ENCODE results near the gene ZNF575.

ZNF575 gene

DNA sequence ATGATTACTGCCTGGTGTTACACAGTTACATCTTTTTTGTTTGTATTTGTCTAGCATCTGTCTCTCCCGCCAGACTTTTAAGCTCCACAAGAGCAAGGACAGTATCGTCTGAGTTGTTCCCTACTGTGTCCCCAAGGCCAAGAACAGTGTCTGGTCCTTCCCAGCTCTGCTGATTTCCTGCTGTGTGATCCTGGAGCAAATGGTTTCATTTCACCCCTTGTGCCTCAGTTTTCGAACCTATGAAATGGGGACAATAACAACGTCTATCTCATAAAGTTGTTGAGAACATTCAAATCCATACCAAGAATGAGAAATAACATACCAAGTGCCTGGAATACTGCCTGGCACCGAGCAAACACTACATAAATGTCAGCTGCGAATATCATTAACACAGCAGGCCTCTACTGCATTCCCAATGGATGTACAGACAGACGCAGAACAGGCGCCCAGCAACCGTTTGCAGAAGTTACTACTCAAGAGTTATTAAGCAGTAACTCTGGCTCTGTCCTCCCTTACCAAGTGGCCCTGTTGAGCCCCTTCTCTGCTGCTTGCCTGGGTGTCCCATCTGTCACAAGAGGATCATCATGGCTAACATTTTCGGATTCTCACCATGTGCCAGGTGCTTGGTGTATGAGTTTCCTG lies 30.9 kb downstream of the ZNF575 start:
- peak overlapping the region; percentile 0 for H3K4me3 Mint-ChIP-seq
- H3K27ac Mint-ChIP-seq = peak overlapping the region; percentile 88
- no peaks in the 10 kb centered on the region for H3K9me3 Mint-ChIP-seq
- peaks cover 58% of the 10 kb centered on the region for H3K4me1 Mint-ChIP-seq (ENCODE audit: low read depth)
- H3K27me3 Mint-ChIP-seq = no peaks in the 10 kb centered on the region
- peaks cover 38% of the 10 kb centered on the region for H3K36me3 Mint-ChIP-seq (ENCODE audit: low read depth)

DNA sequence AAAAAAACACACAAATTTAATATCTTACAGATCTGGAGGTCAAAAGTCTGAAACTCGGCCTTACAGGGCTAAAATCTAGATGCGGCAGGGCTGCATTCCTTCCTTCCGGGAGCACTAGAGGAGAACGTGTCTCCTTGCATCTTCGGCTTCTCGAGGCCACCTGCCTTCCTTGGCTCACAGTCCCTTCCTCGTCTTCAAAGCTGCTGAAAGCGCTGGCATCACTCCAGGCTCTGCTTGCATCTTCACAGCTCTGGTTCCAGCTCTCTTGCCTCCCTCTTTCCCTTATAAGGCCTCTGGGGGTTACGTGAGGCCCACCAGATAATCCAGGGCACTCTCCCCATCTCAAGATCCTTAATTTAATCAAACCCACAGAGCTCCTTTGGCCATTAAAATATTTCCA lies 31.8 kb downstream of the ZNF575 start:
- Mint-ChIP-seq H3K27me3 (no peaks in the 10 kb centered on the region), H3K9me3 (no peaks in the 10 kb centered on the region), H3K27ac (peak overlapping the region; percentile 61), H3K4me1 (ENCODE audit: low read depth) (peaks cover 58% of the 10 kb centered on the region), H3K4me3 (peak overlapping the region; percentile 16), H3K36me3 (ENCODE audit: low read depth) (peaks cover 32% of the 10 kb centered on the region)

DNA sequence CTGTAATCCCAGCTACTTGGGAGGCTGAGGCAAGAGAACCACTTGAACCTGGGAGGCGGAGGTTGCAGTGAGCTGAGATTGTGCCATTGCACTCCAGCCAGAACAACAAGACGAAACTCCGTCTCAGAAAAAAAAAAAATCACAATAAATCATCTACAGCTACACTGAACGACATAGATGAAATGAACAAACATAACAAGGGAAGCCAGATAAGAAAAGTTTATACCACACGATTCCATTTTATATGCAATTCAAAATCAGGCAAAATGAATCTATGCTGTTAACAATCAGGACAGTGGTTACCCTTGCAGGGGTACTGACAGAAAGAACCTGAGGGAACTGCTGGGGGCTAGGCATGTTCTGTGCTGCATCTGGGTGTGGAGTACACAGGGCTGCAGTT lies 36.7 kb downstream of the ZNF575 start:
- H3K27ac Mint-ChIP-seq = no peak overlapping the region
- no peak overlapping the region for H3K4me3 Mint-ChIP-seq
- peaks cover 44% of the 10 kb centered on the region for H3K4me1 Mint-ChIP-seq (ENCODE audit: low read depth)
- no peaks in the 10 kb centered on the region for H3K9me3 Mint-ChIP-seq
- H3K36me3 Mint-ChIP-seq (ENCODE audit: low read depth) = peaks cover 10% of the 10 kb centered on the region
- H3K27me3 Mint-ChIP-seq = no peaks in the 10 kb centered on the region

DNA sequence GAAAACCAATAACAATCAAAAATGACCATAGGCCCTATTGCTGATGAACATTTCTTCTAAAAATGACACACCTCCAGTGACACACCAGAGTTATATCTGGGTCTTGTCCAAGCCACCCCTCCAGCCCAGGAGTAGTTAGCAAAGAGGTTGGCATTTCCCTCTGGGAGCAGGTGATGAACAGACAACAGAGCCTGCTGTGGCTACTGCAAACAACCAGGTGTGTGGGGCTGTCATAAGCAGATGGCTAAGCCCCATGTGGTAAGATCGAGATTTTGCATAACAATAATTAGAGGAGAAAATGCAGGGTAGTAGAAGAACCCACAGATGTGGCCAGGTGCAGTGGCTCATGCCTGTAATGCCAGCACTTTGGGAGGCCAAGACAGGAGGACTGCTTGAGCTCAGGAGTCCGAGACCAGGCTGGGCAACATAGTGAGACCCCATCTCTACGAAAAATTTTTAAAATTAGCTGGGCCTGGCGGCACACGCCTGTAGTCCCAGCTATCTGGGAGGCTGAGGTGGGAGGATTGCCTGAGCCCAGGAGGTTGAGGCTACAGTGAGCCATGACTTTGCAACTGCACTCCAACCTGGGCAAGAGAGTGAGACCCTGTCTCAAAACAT lies 37.3 kb downstream of the ZNF575 start:
- peaks cover 10% of the 10 kb centered on the region for H3K36me3 Mint-ChIP-seq (ENCODE audit: low read depth)
- H3K4me1 Mint-ChIP-seq (ENCODE audit: low read depth) = peaks cover 44% of the 10 kb centered on the region
- H3K4me3 Mint-ChIP-seq = no peak overlapping the region
- no peaks in the 10 kb centered on the region for H3K27me3 Mint-ChIP-seq
- H3K27ac Mint-ChIP-seq = no peak overlapping the region
- H3K9me3 Mint-ChIP-seq = no peaks in the 10 kb centered on the region

DNA sequence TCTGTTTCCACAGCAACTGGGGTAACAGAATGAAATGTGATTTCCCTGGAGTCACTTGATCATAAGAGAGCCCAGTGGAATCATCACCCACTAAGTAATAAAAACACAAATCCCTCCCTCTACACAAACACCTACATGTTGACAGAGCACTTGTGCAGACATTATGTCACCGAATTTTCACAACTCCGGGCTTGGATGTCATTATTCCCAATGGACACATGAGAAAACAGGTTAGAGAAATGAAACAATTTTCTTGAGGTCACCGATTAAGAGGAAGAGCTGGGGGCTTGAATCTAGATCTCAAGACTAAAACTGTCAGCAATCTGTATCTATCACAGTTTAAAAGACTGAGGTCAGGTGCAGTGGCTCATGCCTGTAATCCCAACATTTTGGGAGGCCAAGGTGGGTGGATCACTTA lies 39.2 kb downstream of the ZNF575 start:
- H3K27me3 Mint-ChIP-seq = no peaks in the 10 kb centered on the region
- no peaks in the 10 kb centered on the region for H3K9me3 Mint-ChIP-seq
- no peak overlapping the region for H3K27ac Mint-ChIP-seq
- peaks cover 7% of the 10 kb centered on the region for H3K36me3 Mint-ChIP-seq (ENCODE audit: low read depth)
- no peak overlapping the region for H3K4me3 Mint-ChIP-seq
- peaks cover 42% of the 10 kb centered on the region for H3K4me1 Mint-ChIP-seq (ENCODE audit: low read depth)

DNA sequence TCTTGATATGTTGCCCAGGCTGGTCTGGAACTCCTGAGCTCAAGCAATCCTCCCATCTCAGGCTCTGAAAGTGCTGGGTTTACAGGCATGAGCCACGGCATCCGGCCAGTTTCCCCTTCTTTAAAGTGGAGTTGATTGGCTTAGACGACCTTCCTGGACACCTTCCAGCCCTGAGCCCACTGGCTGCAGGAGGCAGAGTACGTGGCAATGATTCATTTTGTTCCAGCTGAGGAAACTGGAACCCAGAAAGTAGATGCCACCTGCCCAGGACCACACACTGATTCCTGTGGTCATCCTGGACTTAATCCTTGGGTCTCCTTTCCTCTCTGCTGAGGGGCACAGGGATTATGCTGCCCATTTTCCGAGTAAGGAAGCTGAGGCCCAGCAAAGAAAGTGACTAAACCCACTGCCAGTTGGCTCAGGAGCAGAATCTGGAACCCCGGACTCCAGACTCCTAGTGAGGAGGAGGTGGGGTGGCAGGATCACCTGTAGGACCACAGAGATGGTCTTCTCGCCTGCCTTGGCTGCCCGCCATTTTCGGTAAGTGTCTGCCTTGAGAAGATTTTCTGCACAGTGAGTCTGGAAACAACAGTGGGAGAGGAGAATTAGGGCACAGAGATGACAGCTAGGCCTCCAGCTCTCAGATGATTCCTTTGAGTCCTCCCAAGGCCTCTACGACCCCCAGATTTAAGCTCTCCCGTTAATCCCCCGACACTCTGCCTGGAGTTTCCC lies 41.6 kb downstream of the ZNF575 start:
- no peaks in the 10 kb centered on the region for H3K27me3 Mint-ChIP-seq

DNA sequence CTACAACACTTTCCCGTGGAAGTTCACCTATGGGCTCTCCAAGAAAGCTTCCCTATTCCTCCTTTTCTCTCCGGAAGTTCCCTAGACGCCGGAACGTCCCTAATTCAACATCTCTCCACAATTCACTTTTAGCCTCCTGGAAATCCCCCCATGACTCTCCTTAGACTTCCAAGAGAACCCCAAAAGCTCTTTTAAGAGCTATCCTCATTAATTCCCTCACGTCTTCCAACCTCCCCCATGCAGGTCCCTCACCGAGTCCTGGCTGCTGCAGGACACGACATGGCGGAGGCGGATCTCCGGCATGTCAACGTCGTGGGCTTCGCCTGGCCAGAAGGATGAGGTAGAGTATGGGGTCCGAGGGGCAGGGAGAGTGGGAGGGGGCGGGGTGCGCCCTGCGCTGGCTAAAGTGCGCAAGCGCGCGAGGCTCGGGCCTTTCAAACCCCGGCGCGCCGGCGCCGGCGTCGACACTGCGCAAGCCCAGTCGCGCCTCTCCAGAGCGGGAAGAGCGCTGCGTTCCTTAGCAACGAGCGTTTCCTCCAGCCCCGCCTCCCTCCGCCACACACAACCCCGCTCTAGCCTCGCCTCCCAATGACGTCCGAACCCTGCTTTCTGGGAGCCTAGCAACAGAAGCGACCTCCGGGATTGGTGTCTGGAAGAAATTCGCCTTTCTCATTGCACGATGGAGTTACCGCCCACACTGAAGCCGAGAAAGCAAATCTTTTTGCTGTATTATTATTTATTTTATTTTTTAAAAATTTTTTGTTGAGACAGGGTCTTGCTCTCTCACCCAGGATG lies 42.4 kb downstream of the ZNF575 start, which contains the start of the genes PINLYP and XRCC1:
PINLYP (plus strand) TSS at position 646 of the 795 bp plus-strand sequence. CDS start 1,391 bp downstream, outside the sequence.
XRCC1 (minus strand) TSS at position 372 of the 795 bp plus-strand sequence; CDS start at position 303, 69 bp downstream.
- Mint-ChIP-seq H3K4me3 (peak within 1 kb of the TSS; percentile 90), H3K4me1 (ENCODE audit: low read depth) (peaks cover 59% of the 10 kb centered on the region), H3K27ac (peak within 1 kb of the TSS; percentile 92), H3K27me3 (no peaks in the 10 kb centered on the region), H3K9me3 (no peaks in the 10 kb centered on the region), H3K36me3 (ENCODE audit: low read depth) (peaks cover 7% of the 10 kb centered on the region)

More for the DNA sequence above, 41.6 kb downstream of the ZNF575 start:
- Mint-ChIP-seq H3K36me3 (ENCODE audit: low read depth) (peaks cover 7% of the 10 kb centered on the region), H3K27ac (peak overlapping the region; percentile 92), H3K4me3 (peak overlapping the region; percentile 90), H3K9me3 (no peaks in the 10 kb centered on the region), H3K4me1 (ENCODE audit: low read depth) (peaks cover 53% of the 10 kb centered on the region)

DNA sequence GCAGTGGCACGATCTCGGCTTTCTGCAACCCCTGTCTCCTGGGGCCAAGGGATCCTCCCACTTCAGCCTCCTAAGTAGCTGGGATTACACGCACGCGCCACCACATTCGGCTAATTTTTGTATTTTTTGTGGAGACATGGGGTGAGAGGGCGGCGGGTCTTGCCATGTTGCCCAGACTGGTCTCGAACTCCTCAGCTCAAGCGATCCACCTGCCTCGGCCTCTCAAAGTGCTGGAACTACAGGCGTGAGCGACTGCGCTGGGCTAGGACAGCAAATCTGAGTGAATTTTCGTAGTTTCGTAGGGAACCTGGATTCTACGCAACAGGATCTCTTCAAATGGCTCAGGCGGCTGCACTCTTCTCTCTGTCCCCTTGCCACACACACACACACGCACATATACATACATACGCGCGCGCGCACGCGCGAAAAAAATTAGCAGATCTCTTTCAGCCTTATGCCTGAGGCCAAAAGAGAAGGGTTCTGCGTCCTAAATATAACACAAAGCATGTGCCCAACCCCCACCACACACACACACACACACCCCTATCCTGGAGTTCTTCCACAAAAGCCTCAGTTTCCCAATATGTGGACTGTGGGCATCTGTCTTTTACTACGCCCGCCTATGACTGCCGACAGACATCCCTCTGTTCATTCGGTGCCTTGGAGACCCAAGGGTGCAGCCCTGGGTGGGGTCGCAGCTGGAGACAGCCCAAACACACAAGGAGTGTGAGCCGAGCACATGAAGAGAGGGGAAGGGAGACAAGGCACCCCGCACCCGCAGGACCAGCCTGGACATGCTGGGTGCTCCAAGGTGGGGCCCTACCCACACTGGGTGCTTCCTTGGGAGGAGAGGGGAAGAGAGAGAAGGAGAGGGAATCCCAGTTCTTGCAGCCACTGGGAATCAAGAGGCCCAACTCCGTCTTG lies 43.2 kb downstream of the ZNF575 start:
- H3K4me3 Mint-ChIP-seq = peak overlapping the region; percentile 90
- peak overlapping the region; percentile 92 for H3K27ac Mint-ChIP-seq
- H3K9me3 Mint-ChIP-seq = no peaks in the 10 kb centered on the region
- H3K4me1 Mint-ChIP-seq (ENCODE audit: low read depth) = peaks cover 52% of the 10 kb centered on the region
- no peaks in the 10 kb centered on the region for H3K27me3 Mint-ChIP-seq
- peaks cover 7% of the 10 kb centered on the region for H3K36me3 Mint-ChIP-seq (ENCODE audit: low read depth)

DNA sequence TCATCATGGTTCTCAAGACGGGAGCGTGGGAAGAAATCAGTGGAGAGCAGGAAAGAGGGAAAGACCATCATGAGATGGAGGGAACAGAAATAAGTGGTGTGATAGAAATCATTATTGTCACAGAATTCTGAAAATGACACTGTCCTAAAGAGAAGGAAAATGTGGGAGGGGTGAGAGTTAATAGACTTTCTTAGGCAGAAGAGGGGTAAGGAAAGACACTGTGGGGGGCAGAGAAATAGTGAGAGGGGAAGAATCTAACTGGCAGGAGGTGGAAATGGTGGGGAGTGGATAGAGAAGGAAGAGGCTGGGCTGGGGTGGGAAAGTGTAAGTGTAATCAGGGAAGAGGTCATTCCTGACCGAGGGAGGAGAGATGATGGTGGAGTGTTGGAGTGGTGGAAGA lies 45.8 kb downstream of the ZNF575 start:
- Mint-ChIP-seq H3K4me3 (peak overlapping the region; percentile 91), H3K9me3 (no peaks in the 10 kb centered on the region), H3K4me1 (ENCODE audit: low read depth) (peaks cover 50% of the 10 kb centered on the region), H3K27me3 (no peaks in the 10 kb centered on the region), H3K27ac (peak overlapping the region; percentile 53), H3K36me3 (ENCODE audit: low read depth) (no peaks in the 10 kb centered on the region)

DNA sequence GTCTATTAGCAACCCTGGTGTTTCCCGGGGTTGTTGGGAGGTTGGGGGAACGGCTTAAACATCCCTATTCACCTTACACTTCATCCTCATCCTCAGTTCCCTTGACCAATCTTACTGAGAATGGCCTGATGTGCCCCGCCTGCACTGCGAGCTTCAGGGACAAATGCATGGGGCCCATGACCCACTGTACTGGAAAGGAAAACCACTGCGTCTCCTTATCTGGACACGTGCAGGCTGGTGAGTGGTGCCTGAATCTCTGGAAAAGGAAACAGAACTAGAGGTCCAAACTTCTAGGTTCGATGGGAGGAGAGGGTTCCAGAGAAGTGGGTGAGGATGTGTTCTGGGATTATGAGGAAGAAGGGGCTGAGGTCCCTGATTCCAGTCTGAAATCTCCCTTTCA lies 48.5 kb downstream of the ZNF575 start:
- Mint-ChIP-seq H3K4me1 (ENCODE audit: low read depth) (peaks cover 41% of the 10 kb centered on the region), H3K27ac (no peak overlapping the region), H3K36me3 (ENCODE audit: low read depth) (peaks cover 12% of the 10 kb centered on the region), H3K27me3 (no peaks in the 10 kb centered on the region), H3K9me3 (no peaks in the 10 kb centered on the region), H3K4me3 (peak overlapping the region; percentile 91)

DNA sequence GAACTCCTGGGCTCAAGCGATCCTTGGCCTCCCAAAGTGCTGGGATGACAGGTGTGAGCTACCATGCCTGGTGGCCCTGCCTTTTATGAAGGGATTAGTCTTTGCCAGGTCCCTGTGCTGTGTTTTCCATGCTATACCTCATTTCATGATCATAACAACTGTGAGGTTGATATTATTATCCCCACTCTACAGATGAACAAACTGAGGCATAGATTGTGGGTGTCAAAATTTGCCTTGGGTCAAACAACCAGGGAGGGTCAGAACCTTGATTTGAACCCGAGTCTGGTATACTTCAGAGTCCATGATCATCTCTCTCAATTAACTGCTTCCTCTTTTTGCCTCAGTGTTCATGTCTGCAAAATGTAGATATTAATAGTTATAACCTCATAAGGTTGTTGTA lies 49.5 kb downstream of the ZNF575 start:
- H3K9me3 Mint-ChIP-seq = no peaks in the 10 kb centered on the region
- peak overlapping the region; percentile 91 for H3K4me3 Mint-ChIP-seq
- no peaks in the 10 kb centered on the region for H3K27me3 Mint-ChIP-seq
- no peak overlapping the region for H3K27ac Mint-ChIP-seq
- H3K36me3 Mint-ChIP-seq (ENCODE audit: low read depth) = peaks cover 15% of the 10 kb centered on the region
- peaks cover 41% of the 10 kb centered on the region for H3K4me1 Mint-ChIP-seq (ENCODE audit: low read depth)

DNA sequence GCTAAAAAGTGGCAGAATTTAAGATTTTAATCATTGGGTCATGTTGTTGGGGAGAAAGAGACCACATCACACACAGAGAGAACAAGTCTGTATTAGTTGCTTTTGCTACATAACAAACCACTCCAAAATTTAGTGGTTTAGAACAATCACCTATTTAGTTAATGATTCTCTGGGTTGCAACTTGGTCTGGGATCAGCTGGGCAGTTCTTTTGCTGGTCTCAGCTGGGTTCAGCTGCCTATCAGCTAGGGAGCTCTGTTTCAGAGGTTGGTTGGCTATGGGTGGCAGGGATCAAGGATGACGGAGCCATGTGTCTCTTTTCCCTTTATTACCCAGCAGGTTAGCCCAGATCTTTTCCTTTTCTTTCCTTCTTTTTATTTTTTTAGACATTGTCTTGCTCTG lies 51.5 kb downstream of the ZNF575 start:
- Mint-ChIP-seq H3K36me3 (ENCODE audit: low read depth) (peaks cover 23% of the 10 kb centered on the region), H3K9me3 (no peaks in the 10 kb centered on the region), H3K27ac (peak overlapping the region; percentile 32), H3K4me3 (no peak overlapping the region), H3K4me1 (ENCODE audit: low read depth) (peaks cover 32% of the 10 kb centered on the region), H3K27me3 (no peaks in the 10 kb centered on the region)

Data from stimulated activated naive CD8-positive, alpha-beta T cell treated with anti-CD3 and anti-CD28 coated beads, Interleukin-15, Interleukin-2, amounts not matched to agents 100 ng/mL and 50 ng/mL, for 24 hours (primary cell).